Parathyroid adenoma (tissue), 2 donors: ENCODE results near the gene PLEKHF1.

Experiments
- H2AFZ ChIP-seq: fragments of 300-600 bp; sonication (generic); one replicate; pipeline ENCODE4 v1.7.0; 2017; ENCODE audit warnings: antibody characterized with exemption, mild to moderate bottlenecking
- H3K27ac ChIP-seq: fragments of 300-600 bp; sonication (generic); one replicate; pipeline ENCODE4 v1.7.0; 2017
- H3K27me3 ChIP-seq: fragments of 300-600 bp; sonication (generic); one replicate; pipeline ENCODE4 v1.7.0; 2017; ENCODE audit warnings: low read length; ENCODE audit not compliant: control insufficient read depth, insufficient read depth
- H3K36me3 ChIP-seq: fragments of 300-600 bp; sonication (generic); one replicate; pipeline ENCODE4 v1.7.0; 2017; ENCODE audit warnings: low read length; ENCODE audit not compliant: control insufficient read depth, insufficient read depth
- H3K4me1 ChIP-seq: fragments of 300-600 bp; sonication (generic); one replicate; pipeline ENCODE4 v1.7.0; 2017; ENCODE audit warnings: control low read depth
- H3K4me2 ChIP-seq: fragments of 300-600 bp; sonication (generic); one replicate; pipeline ENCODE4 v1.7.0; 2017; ENCODE audit warnings: low read length
- H3K4me3 ChIP-seq: fragments of 300-600 bp; sonication (generic); one replicate; pipeline ENCODE4 v1.7.0; 2017; ENCODE audit warnings: low read depth, low read length
- H3K79me2 ChIP-seq: fragments of 300-600 bp; sonication (generic); one replicate; pipeline ENCODE4 v1.7.0; 2017; ENCODE audit warnings: control low read depth
- H3K9ac ChIP-seq: fragments of 300-600 bp; sonication (generic); one replicate; pipeline ENCODE4 v1.7.0; 2017; ENCODE audit warnings: mild to moderate bottlenecking
- H3K9me3 ChIP-seq: fragments of 300-600 bp; sonication (generic); one replicate; pipeline ENCODE4 v1.7.0; 2017; ENCODE audit warnings: low read length; ENCODE audit not compliant: control insufficient read depth
- TF ChIP-seq, protein P1 (sequence below): fragments of 300-600 bp; sonication (generic); IDR thresholded peaks from one replicate; pipeline ENCODE4 v1.7.0; 2017; ENCODE audit warnings: antibody characterized with exemption, mild to moderate bottlenecking
- donor health status: primary hyperparathyroidism.

The PLEKHF1 gene

GRCh38 chr19:29628661-29629385 is 36.4 kb upstream of the PLEKHF1 start:
- H3K27me3 ChIP-seq: no peaks in the 10 kb centered on the region
- TF ChIP-seq, protein P1, sequence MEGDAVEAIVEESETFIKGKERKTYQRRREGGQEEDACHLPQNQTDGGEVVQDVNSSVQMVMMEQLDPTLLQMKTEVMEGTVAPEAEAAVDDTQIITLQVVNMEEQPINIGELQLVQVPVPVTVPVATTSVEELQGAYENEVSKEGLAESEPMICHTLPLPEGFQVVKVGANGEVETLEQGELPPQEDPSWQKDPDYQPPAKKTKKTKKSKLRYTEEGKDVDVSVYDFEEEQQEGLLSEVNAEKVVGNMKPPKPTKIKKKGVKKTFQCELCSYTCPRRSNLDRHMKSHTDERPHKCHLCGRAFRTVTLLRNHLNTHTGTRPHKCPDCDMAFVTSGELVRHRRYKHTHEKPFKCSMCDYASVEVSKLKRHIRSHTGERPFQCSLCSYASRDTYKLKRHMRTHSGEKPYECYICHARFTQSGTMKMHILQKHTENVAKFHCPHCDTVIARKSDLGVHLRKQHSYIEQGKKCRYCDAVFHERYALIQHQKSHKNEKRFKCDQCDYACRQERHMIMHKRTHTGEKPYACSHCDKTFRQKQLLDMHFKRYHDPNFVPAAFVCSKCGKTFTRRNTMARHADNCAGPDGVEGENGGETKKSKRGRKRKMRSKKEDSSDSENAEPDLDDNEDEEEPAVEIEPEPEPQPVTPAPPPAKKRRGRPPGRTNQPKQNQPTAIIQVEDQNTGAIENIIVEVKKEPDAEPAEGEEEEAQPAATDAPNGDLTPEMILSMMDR: no peak
- no peaks in the 10 kb centered on the region for H3K9me3 ChIP-seq
- H2AFZ ChIP-seq: no peak overlapping the region
- H3K4me1 ChIP-seq: no peaks in the 10 kb centered on the region
- H3K36me3 ChIP-seq: no peaks in the 10 kb centered on the region
- H3K4me2 ChIP-seq: no peak overlapping the region
- H3K4me3 ChIP-seq: no peak overlapping the region
- H3K9ac ChIP-seq: no peak overlapping the region
- H3K79me2 ChIP-seq: no peaks in the 10 kb centered on the region
- H3K27ac ChIP-seq: no peak overlapping the region

DNA sequence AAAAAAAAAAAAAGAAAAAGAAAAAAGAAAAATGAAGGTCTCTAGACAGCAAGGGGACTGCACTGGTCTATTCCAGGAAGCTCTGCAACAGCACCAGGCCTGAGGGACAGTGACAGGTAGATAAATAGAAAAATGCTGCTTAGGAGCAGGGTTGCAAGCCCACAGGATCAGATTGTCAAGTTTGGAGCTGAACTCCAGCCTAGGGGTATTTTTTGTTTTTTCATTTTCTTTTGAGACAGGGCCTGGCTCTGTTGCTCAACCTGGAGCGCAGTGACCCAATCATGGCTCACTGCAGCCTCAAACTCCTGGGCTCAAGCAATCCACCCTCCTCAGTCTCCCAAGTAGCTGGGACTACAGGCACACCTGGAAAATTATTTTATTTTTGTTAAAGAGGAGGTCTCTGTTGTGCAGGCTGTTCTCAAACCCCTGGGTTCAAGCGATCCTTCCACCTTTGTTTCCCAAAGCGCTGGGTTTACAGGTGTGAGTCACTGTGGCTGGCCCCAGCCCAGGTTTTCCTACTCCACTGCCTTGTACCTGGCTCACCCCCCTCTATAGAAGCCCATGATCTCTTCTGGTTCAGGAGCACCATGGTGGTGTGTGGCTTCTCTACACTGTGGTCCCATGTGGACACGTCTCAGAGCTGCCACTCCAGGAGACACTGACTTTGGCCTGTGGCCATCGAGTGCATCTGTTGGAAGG is 35.3 kb upstream of the PLEKHF1 start:
- Histone ChIP-seq H2AFZ (no peak overlapping the region), H3K4me3 (no peak overlapping the region), H3K79me2 (no peaks in the 10 kb centered on the region), H3K9ac (no peak overlapping the region), H3K9me3 (no peaks in the 10 kb centered on the region), H3K4me1 (no peaks in the 10 kb centered on the region), H3K36me3 (no peaks in the 10 kb centered on the region), H3K27ac (no peak overlapping the region), H3K27me3 (no peaks in the 10 kb centered on the region), H3K4me2 (no peak overlapping the region)
- TF ChIP-seq, protein P1: no peak

GRCh38 chr19:29630655-29631054 is 34.6 kb upstream of the PLEKHF1 start:
- no peak overlapping the region for H2AFZ ChIP-seq

GRCh38 chr19:29631450-29631849 is 33.8 kb upstream of the PLEKHF1 start:
- Histone ChIP-seq H3K9me3 (no peaks in the 10 kb centered on the region), H2AFZ (no peak overlapping the region), H3K4me2 (no peak overlapping the region), H3K9ac (no peak overlapping the region), H3K36me3 (no peaks in the 10 kb centered on the region), H3K27me3 (no peaks in the 10 kb centered on the region), H3K27ac (no peak overlapping the region), H3K4me3 (no peak overlapping the region), H3K79me2 (no peaks in the 10 kb centered on the region), H3K4me1 (no peaks in the 10 kb centered on the region)
- TF ChIP-seq, protein P1: no peak

More at GRCh38 chr19:29630655-29631054, 34.6 kb upstream of the PLEKHF1 start:
- no peak overlapping the region for H3K4me3 ChIP-seq
- no peaks in the 10 kb centered on the region for H3K4me1 ChIP-seq
- H3K9me3 ChIP-seq: no peaks in the 10 kb centered on the region
- H3K27ac ChIP-seq: no peak overlapping the region
- H3K27me3 ChIP-seq: no peaks in the 10 kb centered on the region
- H3K9ac ChIP-seq: no peak overlapping the region
- TF ChIP-seq, protein P1: no peak
- no peak overlapping the region for H3K4me2 ChIP-seq
- no peaks in the 10 kb centered on the region for H3K36me3 ChIP-seq
- no peaks in the 10 kb centered on the region for H3K79me2 ChIP-seq
